Mesothelial cell of epicardium (in vitro differentiated cells): ENCODE results near the gene HPCAL1. TPM values are rescaled to one million over a fixed set of nuclear protein-coding genes. Genes with fewer than 3 reads are reported as not detected.

ENCODE experiments used
- DNase-seq, 2 experiments: peaks; one replicate each; pipeline ENCODE4 v3.0.0; 2021; ENCODE audit warnings: low spot score in 2 of 2; ENCODE audit not compliant: unreplicated experiment in 2 of 2
- H3K27ac Mint-ChIP-seq: 2 replicates; pipeline ENCODE4 v1.8.0; 2021; ENCODE audit warnings: mixed read lengths
- H3K27me3 Mint-ChIP-seq: 2 replicates; pipeline ENCODE4 v1.8.0; 2021; ENCODE audit warnings: low read depth, mixed read lengths
- H3K36me3 Mint-ChIP-seq: 2 replicates; pipeline ENCODE4 v1.8.0; 2021; ENCODE audit warnings: mixed read lengths
- H3K4me1 Mint-ChIP-seq: 2 replicates; pipeline ENCODE4 v1.8.0; 2021; ENCODE audit warnings: mixed read lengths
- H3K4me3 Mint-ChIP-seq: 2 replicates; pipeline ENCODE4 v1.8.0; 2021; ENCODE audit warnings: mild to moderate bottlenecking, moderate library complexity, mixed read lengths
- H3K9me3 Mint-ChIP-seq: 2 replicates; pipeline ENCODE4 v1.8.0; 2021; ENCODE audit warnings: mixed read lengths
- total RNA-seq: library from RNA; stranded (reverse); gene quantifications from 3 replicates; pipeline ENCODE4 v1.2.1, GENCODE V29; 2021
- TF ChIP-seq, protein P1 (sequence below): fragments of 200-600 bp; sonication (generic); IDR thresholded peaks from one replicate; pipeline ENCODE4 v1.5.0; 2021; ENCODE audit warnings: antibody characterized with exemption; ENCODE audit not compliant: unreplicated experiment

HPCAL1 gene
- total RNA-seq, 1 donor from 2014 or later = 17.5 TPM

- Mint-ChIP-seq H3K36me3 (peaks cover 9% of the 10 kb centered on the region), H3K9me3 (peaks cover 3% of the 10 kb centered on the region), H3K27ac (no peak overlapping the region), H3K4me1 (peaks cover 15% of the 10 kb centered on the region), H3K4me3 (no peak overlapping the region), H3K27me3 (no peaks in the 10 kb centered on the region)
- TF ChIP-seq, protein P1, sequence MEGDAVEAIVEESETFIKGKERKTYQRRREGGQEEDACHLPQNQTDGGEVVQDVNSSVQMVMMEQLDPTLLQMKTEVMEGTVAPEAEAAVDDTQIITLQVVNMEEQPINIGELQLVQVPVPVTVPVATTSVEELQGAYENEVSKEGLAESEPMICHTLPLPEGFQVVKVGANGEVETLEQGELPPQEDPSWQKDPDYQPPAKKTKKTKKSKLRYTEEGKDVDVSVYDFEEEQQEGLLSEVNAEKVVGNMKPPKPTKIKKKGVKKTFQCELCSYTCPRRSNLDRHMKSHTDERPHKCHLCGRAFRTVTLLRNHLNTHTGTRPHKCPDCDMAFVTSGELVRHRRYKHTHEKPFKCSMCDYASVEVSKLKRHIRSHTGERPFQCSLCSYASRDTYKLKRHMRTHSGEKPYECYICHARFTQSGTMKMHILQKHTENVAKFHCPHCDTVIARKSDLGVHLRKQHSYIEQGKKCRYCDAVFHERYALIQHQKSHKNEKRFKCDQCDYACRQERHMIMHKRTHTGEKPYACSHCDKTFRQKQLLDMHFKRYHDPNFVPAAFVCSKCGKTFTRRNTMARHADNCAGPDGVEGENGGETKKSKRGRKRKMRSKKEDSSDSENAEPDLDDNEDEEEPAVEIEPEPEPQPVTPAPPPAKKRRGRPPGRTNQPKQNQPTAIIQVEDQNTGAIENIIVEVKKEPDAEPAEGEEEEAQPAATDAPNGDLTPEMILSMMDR = no peak
- no peak for DNase-seq
Observed at GRCh38 chr2:10407841-10408648, 105.3 kb downstream of the HPCAL1 start.

DNA sequence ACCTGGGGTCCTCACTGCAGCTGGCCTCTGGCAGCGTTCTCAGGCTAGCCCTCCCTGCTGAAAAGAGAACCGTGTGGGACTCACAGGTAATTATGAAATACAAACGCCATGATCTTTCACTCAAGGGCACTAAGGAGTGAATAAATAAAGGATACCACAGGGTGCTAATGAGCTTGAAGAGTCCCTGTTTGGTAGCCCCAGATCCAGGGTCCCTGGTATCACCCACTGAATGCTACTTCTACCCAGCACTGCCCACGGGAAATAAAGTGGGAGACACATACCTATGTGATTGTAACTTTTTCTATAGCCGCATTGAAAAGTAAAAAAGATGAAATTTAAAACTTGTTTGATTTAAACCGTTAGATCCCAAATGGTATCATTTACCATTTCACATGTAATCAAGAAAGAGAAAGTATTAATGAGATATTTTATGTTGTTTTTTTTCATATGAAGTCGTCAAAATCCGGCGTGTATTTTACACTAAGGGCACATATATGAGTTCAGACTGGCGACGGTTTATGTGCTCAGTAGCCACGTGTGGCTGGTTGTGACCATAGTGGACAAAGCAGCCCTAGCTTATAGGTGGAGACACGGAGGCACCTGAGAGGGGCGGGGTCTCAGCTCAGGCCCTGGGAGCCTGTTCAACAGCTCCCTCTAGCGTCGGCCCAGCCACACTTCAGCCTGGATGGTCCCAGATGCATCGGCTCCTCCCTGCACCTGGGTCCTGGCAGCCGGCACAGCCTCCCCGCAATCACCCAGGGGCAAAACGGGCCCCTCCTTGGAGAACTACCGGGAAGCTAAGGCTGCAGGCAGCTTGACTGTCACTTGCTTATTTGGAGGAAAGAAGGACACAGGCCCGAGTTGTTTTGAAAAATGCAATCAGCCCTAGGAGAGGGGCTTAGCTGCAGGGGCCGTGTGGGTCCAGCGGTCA is 106.2 kb downstream of the HPCAL1 start:
- peak; percentile 69 to 89 for DNase-seq
- Mint-ChIP-seq H3K27ac (no peak overlapping the region), H3K36me3 (peaks cover 9% of the 10 kb centered on the region), H3K9me3 (peaks cover 3% of the 10 kb centered on the region), H3K27me3 (no peaks in the 10 kb centered on the region), H3K4me3 (no peak overlapping the region), H3K4me1 (peaks cover 15% of the 10 kb centered on the region)
- TF ChIP-seq, protein P1 = peak; percentile 92

GRCh38 chr2:10410001-10410822 is 107.5 kb downstream of the HPCAL1 start:
- peaks cover 15% of the 10 kb centered on the region for H3K4me1 Mint-ChIP-seq
- TF ChIP-seq, protein P1 = no peak
- no peak for DNase-seq
- H3K4me3 Mint-ChIP-seq = no peak overlapping the region
- no peaks in the 10 kb centered on the region for H3K27me3 Mint-ChIP-seq
- peaks cover 9% of the 10 kb centered on the region for H3K36me3 Mint-ChIP-seq
- H3K9me3 Mint-ChIP-seq = peaks cover 3% of the 10 kb centered on the region
- H3K27ac Mint-ChIP-seq = no peak overlapping the region

GRCh38 chr2:10410823-10411437 is 108.2 kb downstream of the HPCAL1 start:
- peaks cover 3% of the 10 kb centered on the region for H3K9me3 Mint-ChIP-seq
- H3K4me3 Mint-ChIP-seq = no peak overlapping the region
- DNase-seq = no peak
- peaks cover 15% of the 10 kb centered on the region for H3K4me1 Mint-ChIP-seq
- TF ChIP-seq, protein P1 = no peak
- peaks cover 9% of the 10 kb centered on the region for H3K36me3 Mint-ChIP-seq
- no peaks in the 10 kb centered on the region for H3K27me3 Mint-ChIP-seq
- H3K27ac Mint-ChIP-seq = no peak overlapping the region

DNA sequence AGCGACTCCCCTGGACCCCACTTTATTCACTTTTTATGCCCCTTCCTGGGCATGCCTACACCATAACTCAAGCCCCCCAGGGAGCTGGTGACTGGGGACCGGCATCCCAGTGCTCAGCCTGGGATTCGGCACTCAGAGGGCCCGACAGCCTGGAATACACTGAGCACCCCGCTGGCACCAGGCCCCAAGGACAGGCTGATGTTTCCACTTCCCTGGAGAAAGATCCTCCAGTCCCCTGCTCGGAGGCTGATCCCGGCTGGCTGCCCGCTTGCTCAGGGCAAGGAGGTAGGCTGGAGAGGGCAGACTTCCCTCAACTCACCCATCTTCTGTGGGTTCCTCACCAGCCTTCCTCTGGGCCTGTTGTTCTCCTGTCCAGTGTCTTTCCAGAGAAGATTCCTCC is 108.9 kb downstream of the HPCAL1 start:
- Mint-ChIP-seq H3K27ac (no peak overlapping the region), H3K4me3 (no peak overlapping the region), H3K27me3 (no peaks in the 10 kb centered on the region), H3K9me3 (peaks cover 3% of the 10 kb centered on the region), H3K4me1 (peaks cover 15% of the 10 kb centered on the region), H3K36me3 (peaks cover 9% of the 10 kb centered on the region)
- TF ChIP-seq, protein P1 = no peak
- no peak for DNase-seq
